GM12878 (cell line): Measurements from ENCODE around the gene THEM4. TPM values are rescaled to one million over a fixed set of nuclear protein-coding genes. Genes with fewer than 3 reads are reported as not detected.
"Not testable (repeated sequence)": the region's sequence is repeated elsewhere in the genome, so short reads cannot be mapped to it uniquely, and the experiment has no call there.

ENCODE experiments used
- ATAC-seq: fragments of 200-7000 bp; cut with Tn5 transposase; 3 replicates; pipeline ENCODE4 v1.9.1; 2020; ENCODE audit warnings: mild to moderate bottlenecking, moderate library complexity
- BruUV-seq: library from RNA; stranded (reverse); fragments of 400-500 nt; replicated peaks from 2 replicates; lab custom pipeline; 2021; lab: Mats Ljungman, UMichigan
- CTCF ChIA-PET: fragments of 300-600 bp; sonication (Branson Sonifier 250); formaldehyde crosslinking; extraction: SDS; loops from one replicate; lab custom pipeline; 2021; ENCODE audit warnings: inconsistent platforms; lab: Yijun Ruan, JAX
- POLR2A ChIA-PET: fragments of 350-600 bp; formaldehyde crosslinking; extraction: SDS; loops from one replicate; lab custom pipeline; 2021; ENCODE audit warnings: inconsistent platforms; lab: Charles Lee
- RAD21 ChIA-PET: fragments of 300-600 bp; sonication (Branson Sonifier 250); formaldehyde crosslinking; loops from one replicate; lab custom pipeline; 2023; ENCODE audit warnings: antibody characterized with exemption; ENCODE audit not compliant: unreplicated experiment; lab: Charles Lee
- SMC1A ChIA-PET: fragments of 300-600 bp; sonication (Branson Sonifier 250); formaldehyde crosslinking; loops from one replicate; lab custom pipeline; 2023; ENCODE audit not compliant: unreplicated experiment, uncharacterized antibody; lab: Charles Lee
- DNase-seq: peaks from one replicate; pipeline ENCODE4 v3.0.0-alpha.2; 2011; ENCODE audit warnings: low read depth, low spot score
- FAIRE-seq: peaks from 3 replicates; lab custom pipeline; 2011; peaks lifted over from hg19 to GRCh38; lab: Jason Lieb, UNC
- H2AFZ ChIP-seq: 2 replicates; pipeline ENCODE4 v1.6.0; 2011; ENCODE audit warnings: low read depth, low read length, control low read depth; ENCODE audit not compliant: control insufficient read depth
- H3K27ac ChIP-seq: 2 replicates; pipeline ENCODE4 v1.5.1; 2011; ENCODE audit warnings: control low read depth; ENCODE audit not compliant: control insufficient read depth, insufficient read depth
- H3K27me3 ChIP-seq, 2 experiments: replicated peaks in 1 of 2; 2 replicates each; pipeline versions ENCODE4 v1.6.0 to v1.6.1; 2011; ENCODE audit warnings: low read length in 1 of 2; ENCODE audit not compliant: control insufficient read depth in 2 of 2, insufficient read depth in 2 of 2
- H3K36me3 ChIP-seq, 2 experiments: 2 replicates each; pipeline ENCODE4 v1.5.1; 2011; ENCODE audit warnings: low read length in 1 of 2; ENCODE audit not compliant: control insufficient read depth in 2 of 2, insufficient read depth in 2 of 2
- H3K4me1 ChIP-seq: 2 replicates; pipeline ENCODE4 v1.6.1; 2011; ENCODE audit warnings: mild to moderate bottlenecking, low read length, moderate library complexity, mixed read lengths; ENCODE audit not compliant: control insufficient read depth, insufficient read depth
- H3K4me2 ChIP-seq: 2 replicates; pipeline ENCODE4 v1.6.0; 2011; ENCODE audit warnings: control low read depth; ENCODE audit not compliant: control insufficient read depth, insufficient read depth
- H3K4me3 ChIP-seq: fragments of 200-600 bp; sonication (generic); 2 replicates; pipeline ENCODE4 v1.5.1; 2016
- H3K79me2 ChIP-seq: 2 replicates; pipeline ENCODE4 v1.6.0; 2011; ENCODE audit warnings: low read length; ENCODE audit not compliant: control insufficient read depth, insufficient read depth
- H3K9ac ChIP-seq: 2 replicates; pipeline ENCODE4 v1.8.0; 2011; ENCODE audit warnings: low read length, control low read depth, mixed read lengths; ENCODE audit not compliant: control insufficient read depth, insufficient read depth
- H3K9me3 ChIP-seq: replicated peaks from 3 replicates; pipeline ENCODE4 v1.5.1; 2011; ENCODE audit warnings: mild to moderate bottlenecking, low read length; ENCODE audit not compliant: control insufficient read depth, insufficient read depth
- H4K20me1 ChIP-seq: 2 replicates; pipeline ENCODE4 v1.6.0; 2011; ENCODE audit not compliant: control insufficient read depth, insufficient read depth
- NBN ChIP-seq: fragments of 450-650 bp; IDR thresholded peaks from 2 replicates; pipeline ENCODE4 v1.6.1; 2016
- SPI1 ChIP-seq: IDR thresholded peaks from 2 replicates; pipeline ENCODE4 v1.6.1; 2011; ENCODE audit warnings: low read depth, mild to moderate bottlenecking, low read length, moderate library complexity, borderline replicate concordance; ENCODE audit not compliant: insufficient read depth
- ZNF384 ChIP-seq: IDR thresholded peaks from 2 replicates; pipeline ENCODE4 v1.6.1; 2012; ENCODE audit warnings: low read depth, mild to moderate bottlenecking, low read length, improper control_type of control experiment, borderline replicate concordance
- WGBS: methylation state at CpG from one replicate; pipeline ENCODE4 v1.1.6; 2016; ENCODE audit warnings: low lambda C conversion rate; ENCODE audit not compliant: insufficient replicate concordance, insufficient coverage; ENCODE audit errors: missing lambda C conversion rate; 5-methylcytosine and 5-hydroxymethylcytosine counted together
- in situ Hi-C: fragments of 300-500 bp; cut with MboI; formaldehyde crosslinking; loops from 9 replicates; pipeline ENCODE4 v1.14.3; 2018; ENCODE audit warnings: mixed read lengths
- intact Hi-C: fragments of 100-400 bp; cut with micrococcal nuclease; formaldehyde crosslinking; loops from one replicate; pipeline ENCODE4 v1.14.2; 2022; ENCODE audit not compliant: unreplicated experiment
- polyA plus RNA-seq, 11 experiments: library from polyadenylated mRNA; depleted of rRNA in 4 of 11; unstranded in 6 of 11; stranded (reverse) in 5 of 11; fragments of >200 nt; fragmentation: Nextera tagmentation in 4 of 11; fragmentation: Illumina TruSeq in 1 of 11; extraction: Ambion mirVana in 4 of 11; extraction: Trizol in 1 of 11; gene quantifications; 1 replicate in 1 of 11; 2 replicates in 10 of 11; pipeline versions ENCODE4 v1.2.1 to v1.2.3, GENCODE V29; 2011 to 2016; ENCODE audit warnings: inconsistent platforms in 2 of 11, missing spikeins in 2 of 11, low read depth in 1 of 11
- total RNA-seq, 4 experiments: library from RNA; depleted of rRNA in 3 of 4; stranded (reverse); fragments of >200 nt in 3 of 4; fragmentation: Illumina TruSeq in 1 of 4; extraction: Trizol in 1 of 4; gene quantifications; 2 replicates each; pipeline versions ENCODE4 v1.2.1 to v1.2.3, GENCODE V29; 2013 to 2021

The THEM4 gene
- total and polyA plus RNA-seq, 10 of the 15 experiments (the other 5 are each of a cell fraction or from before 2014, with no cell fraction given): 3.4 to 30.8 (median 17.9) TPM

DNA sequence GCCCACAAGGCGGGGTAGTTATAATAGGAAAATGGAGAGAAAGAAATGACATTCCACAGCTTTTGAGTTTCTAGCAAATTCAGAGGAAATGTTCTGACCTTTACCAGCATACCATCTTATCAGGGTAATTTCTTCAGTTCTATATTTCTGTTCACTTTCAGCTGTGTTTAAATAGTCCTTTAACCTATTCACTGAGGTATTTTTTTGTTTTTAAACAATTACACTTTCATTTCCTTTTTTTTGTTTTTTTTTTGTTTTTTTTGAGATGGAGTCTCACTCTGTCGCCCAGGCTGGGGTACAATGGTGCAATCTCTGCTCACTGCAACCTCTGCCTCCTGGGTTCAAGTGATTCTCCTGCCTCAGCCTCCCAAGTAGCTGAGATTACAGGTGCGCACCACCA, 24.9 kb downstream of the THEM4 start:
- TF ChIP-seq NBN (peak; percentile 22; the same call in 1 of the 2 replicates), ZNF384 (0 out of 2 replicates have a peak, but pooled peaks have one; percentile 7), SPI1 (0 out of 2 replicates have a peak, but pooled peaks have one; percentile 7)
- H3K9me3 ChIP-seq, H3K27me3 ChIP-seq, BruUV-seq, H3K36me3 ChIP-seq, in situ Hi-C loops, H3K9ac ChIP-seq, H4K20me1 ChIP-seq, H2AFZ ChIP-seq, DNase-seq, H3K4me3 ChIP-seq, H3K4me1 ChIP-seq, FAIRE-seq, H3K4me2 ChIP-seq, intact Hi-C loops, H3K79me2 ChIP-seq, ATAC-seq, H3K27ac ChIP-seq: not testable (repeated sequence)
- CTCF ChIA-PET: interaction anchor here (0.6 to 1.3 kb wide), 6 partner anchors 40 to 325 kb away, joined by 3 to 6 read pairs (median 4); no protein-coding TSS in a partner anchor
- SMC1A ChIA-PET: interaction anchor here (1.1 kb wide), 1 partner anchor 117 kb away, joined by 4 read pairs; no protein-coding TSS in a partner anchor
- WGBS: 100% methylated on average over 2 of the region's 3 CpGs
- POLR2A ChIA-PET: interaction anchor here (0.6 kb wide), 1 partner anchor 13 kb away, joined by 3 read pairs; no protein-coding TSS in a partner anchor
- RAD21 ChIA-PET: interaction anchor here (0.6 kb wide), 1 partner anchor 112 kb away, joined by 3 read pairs; no protein-coding TSS in a partner anchor

DNA sequence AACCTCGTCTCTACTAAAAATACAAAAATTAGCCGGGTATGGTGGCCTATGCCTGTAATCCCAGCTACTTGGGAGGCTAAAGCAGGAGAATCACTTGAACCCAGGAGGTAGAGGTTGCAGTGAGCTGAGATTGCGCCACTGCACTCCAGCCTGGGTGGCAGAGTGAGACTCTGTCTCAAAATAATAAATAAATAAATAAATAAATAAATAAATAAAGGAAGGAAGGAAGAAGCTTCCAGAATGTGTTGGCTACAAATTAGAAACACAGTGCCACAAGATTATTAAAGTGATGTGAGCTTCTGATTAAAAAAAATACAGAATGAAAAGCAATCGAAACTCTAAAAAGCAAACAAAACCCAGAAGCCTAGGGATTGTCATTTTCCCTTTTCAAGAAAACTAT, 25.4 kb downstream of the THEM4 start:
- DNase-seq, H3K27ac ChIP-seq, H3K4me3 ChIP-seq, H3K27me3 ChIP-seq, H3K79me2 ChIP-seq, H3K4me1 ChIP-seq, H2AFZ ChIP-seq, H4K20me1 ChIP-seq, H3K36me3 ChIP-seq, intact Hi-C loops, FAIRE-seq, BruUV-seq, H3K9ac ChIP-seq, H3K4me2 ChIP-seq, ATAC-seq, H3K9me3 ChIP-seq, in situ Hi-C loops: not testable (repeated sequence)
- ChIA-PET RAD21 (interaction anchor here (0.6 kb wide), 1 partner anchor 113 kb away, joined by 3 read pairs; no protein-coding TSS in a partner anchor), SMC1A (interaction anchor here (1.1 kb wide), 1 partner anchor 117 kb away, joined by 4 read pairs; no protein-coding TSS in a partner anchor), CTCF (interaction anchor here (0.6 to 1.3 kb wide), 6 partner anchors 39 to 325 kb away, joined by 3 to 6 read pairs (median 4); no protein-coding TSS in a partner anchor), POLR2A (interaction anchor here (0.6 kb wide), 1 partner anchor 13 kb away, joined by 3 read pairs; no protein-coding TSS in a partner anchor)
- 98% methylated on average over 4 of the region's 4 CpGs for WGBS

DNA sequence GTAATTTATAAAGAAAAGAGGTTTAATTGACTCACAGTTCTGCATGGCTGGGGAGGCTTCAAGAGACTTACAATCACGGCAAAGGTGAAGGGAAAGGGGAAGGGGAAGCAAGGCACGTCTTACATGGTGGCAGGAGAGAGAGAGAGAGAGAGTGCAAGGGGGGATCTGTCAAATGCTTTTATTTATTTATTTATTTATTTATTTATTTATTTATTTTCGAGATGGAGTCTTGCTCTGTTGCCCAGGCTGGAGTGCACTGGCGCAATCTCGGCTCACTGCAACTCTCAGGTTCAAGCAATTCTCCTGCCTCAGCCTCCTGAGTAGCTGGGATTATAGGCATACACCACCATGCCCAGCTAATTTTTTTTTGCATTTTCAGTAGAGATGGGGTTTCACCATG, 26.4 kb downstream of the THEM4 start:
- WGBS: 82% methylated on average over 4 of the region's 5 CpGs
- H3K4me1 ChIP-seq, H3K9ac ChIP-seq, H3K4me3 ChIP-seq, H2AFZ ChIP-seq, FAIRE-seq, H4K20me1 ChIP-seq, DNase-seq, H3K27ac ChIP-seq, H3K9me3 ChIP-seq, intact Hi-C loops, ATAC-seq, in situ Hi-C loops, H3K79me2 ChIP-seq, H3K36me3 ChIP-seq, H3K4me2 ChIP-seq, BruUV-seq, H3K27me3 ChIP-seq, POLR2A ChIA-PET: not testable (repeated sequence)
- ChIA-PET CTCF (interaction anchor here (0.9 to 2.7 kb wide), 6 partner anchors 15 to 134 kb away, joined by 3 to 10 read pairs (median 4); no protein-coding TSS in a partner anchor), SMC1A (interaction anchor here (1.9 kb wide), 1 partner anchor 43 kb away, joined by 8 read pairs; the partner anchor contains the start of gene C2CD4D), RAD21 (interaction anchor here (1.2 kb wide), 1 partner anchor 119 kb away, joined by 3 read pairs; no protein-coding TSS in a partner anchor)
